Stimulated activated naive CD8-positive, alpha-beta T cell treated with anti-CD3 and anti-CD28 coated beads, Interleukin-15, Interleukin-2, amounts not matched to agents 100 ng/mL and 50 ng/mL, for 24 hours (primary cell): ENCODE data around the gene DTX1.

Experiments
- H3K27ac Mint-ChIP-seq: one replicate; pipeline ENCODE4 v1.8.0; 2021; ENCODE audit warnings: mild to moderate bottlenecking, mixed read lengths
- H3K27me3 Mint-ChIP-seq: one replicate; pipeline ENCODE4 v1.8.0; 2021; ENCODE audit warnings: mixed read lengths
- H3K36me3 Mint-ChIP-seq: one replicate; pipeline ENCODE4 v1.8.0; 2021; ENCODE audit warnings: low read depth, mixed read lengths
- H3K4me1 Mint-ChIP-seq: one replicate; pipeline ENCODE4 v1.8.0; 2021; ENCODE audit warnings: low read depth, mixed read lengths
- H3K4me3 Mint-ChIP-seq: one replicate; pipeline ENCODE4 v1.8.0; 2021; ENCODE audit warnings: mild to moderate bottlenecking, mixed read lengths
- H3K9me3 Mint-ChIP-seq: one replicate; pipeline ENCODE4 v1.8.0; 2021; ENCODE audit warnings: mixed read lengths

The DTX1 gene

DNA sequence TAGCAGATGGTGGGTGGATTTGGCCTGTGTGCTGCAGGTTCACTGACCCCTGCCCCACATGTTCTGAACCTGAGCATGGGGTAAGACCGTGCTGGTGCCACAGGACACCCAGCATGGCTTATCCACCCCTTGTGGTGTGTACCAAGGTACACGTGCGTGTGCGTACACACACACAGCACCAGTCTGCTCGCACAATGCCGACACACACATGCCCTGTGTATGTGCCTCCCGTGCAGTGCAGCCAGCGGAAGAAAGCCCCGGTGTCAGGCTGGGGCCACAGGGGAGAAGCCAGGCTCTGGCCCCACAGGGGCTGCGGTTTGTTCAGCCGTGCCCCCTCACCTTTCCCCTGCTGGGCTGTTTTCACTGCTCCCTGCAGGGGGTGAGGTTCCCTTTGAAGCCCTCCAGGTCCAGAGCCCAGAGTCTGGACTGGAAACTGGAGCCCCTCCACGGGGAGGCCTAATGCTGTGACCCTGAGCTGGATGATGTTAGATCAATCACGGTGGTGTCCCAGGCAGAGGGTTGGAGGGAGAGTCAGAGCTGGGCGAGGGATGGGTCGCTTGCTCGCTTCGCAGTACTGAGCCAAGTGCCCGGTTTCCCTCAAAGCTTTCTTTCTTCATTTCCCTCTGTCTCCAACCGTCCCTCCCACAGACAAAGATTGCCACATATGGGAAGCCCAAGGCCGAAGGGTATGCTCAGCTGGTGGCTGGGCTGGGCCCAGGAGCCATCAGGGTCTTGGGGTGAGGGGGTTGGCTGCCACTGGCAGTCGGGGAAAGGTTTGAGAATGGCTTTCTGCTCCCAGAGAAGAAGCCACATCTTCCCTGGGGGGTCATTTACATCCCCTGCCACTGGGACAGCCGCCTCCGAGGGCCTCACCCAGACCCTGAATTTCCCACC is 6.2 kb downstream of the DTX1 start:
- Mint-ChIP-seq H3K36me3 (no peaks in the 10 kb centered on the region), H3K4me1 (peaks cover 28% of the 10 kb centered on the region), H3K4me3 (peak overlapping the region; percentile 39), H3K27ac (no peak overlapping the region), H3K9me3 (no peaks in the 10 kb centered on the region), H3K27me3 (no peaks in the 10 kb centered on the region)

DNA sequence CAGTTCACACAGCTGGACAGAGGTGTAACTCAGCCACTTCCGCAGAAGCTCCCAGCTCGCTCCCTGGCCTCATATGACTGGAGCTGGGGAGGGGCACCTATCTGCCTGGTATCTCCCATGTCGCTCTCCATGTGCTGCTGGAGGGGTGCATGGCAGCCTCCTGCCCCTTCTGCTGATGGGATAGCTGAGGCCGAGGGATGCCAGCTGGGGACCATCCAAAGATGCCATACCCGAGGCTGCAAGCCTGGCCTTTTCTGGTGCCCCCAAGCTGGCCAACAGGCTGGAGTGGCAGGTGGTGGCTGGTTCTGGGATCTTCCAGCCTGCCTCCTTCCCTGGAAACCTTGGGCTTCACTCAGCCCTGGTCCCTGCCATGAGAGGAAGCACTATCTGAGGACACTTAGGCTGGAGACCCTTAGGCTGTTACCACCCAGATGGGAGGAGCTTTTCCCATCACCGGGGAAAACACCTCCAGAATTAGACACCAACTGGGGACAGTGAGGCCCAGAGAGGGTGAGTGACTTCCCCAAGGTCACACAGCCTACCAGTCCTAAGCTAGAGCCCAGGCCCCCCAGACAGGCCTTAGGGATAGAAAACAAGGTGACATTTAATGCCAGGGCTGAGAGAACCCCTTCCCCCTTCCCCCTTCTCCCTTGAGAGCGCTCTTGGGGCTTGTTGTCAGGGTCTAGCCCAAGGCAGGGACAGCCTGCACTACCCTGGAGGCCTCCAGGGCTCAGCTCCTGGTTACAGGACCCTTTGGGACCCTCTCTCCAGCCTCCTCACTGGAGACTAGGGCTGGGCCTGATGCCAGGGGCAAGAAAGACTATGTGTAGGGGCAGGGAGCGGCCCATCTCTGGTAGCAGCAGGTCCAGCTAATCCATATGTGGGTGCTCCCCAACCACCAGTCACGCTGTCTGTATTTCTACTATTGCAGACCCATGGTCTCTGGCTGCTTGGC is 7.1 kb downstream of the DTX1 start:
- Mint-ChIP-seq H3K9me3 (no peaks in the 10 kb centered on the region), H3K4me1 (peaks cover 31% of the 10 kb centered on the region), H3K4me3 (no peak overlapping the region), H3K27ac (no peak overlapping the region), H3K27me3 (no peaks in the 10 kb centered on the region), H3K36me3 (no peaks in the 10 kb centered on the region)

DNA sequence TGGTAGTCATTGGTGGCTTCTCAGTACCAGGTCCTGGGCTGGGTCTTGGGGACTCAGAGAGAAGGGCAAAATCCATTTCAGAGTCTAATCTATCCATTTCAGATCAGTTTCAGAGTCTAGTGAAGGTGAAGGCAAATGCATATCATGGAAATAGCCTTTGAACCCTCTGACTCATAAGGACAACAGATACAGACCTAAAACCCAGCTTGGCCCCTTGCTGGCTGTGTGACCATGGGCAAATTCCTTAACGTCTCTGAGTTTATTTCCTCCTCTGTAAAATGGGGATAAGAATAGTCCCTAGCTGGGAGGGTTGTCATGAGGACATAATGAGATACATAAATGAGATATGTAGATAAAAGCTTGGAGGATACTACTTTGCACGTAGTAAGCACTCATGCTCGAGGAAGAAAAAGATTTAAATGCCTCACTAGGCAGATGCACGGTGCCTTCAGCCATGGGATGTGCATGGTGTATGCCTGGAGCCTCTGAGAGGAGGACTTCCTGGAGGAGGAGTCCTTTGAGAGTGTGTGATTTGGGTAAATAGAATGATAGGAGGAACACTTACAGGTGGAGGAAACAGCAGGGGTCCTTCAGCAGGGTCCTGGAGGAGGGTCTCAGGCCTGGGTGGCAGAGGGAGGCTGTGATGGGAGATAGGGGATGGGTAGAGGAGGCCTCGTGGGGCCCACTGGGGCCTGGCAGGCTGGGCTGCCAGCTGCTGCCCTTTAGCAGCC is 8.0 kb downstream of the DTX1 start:
- H3K4me3 Mint-ChIP-seq, result no peak overlapping the region
- H3K4me1 Mint-ChIP-seq, result peaks cover 36% of the 10 kb centered on the region

DNA sequence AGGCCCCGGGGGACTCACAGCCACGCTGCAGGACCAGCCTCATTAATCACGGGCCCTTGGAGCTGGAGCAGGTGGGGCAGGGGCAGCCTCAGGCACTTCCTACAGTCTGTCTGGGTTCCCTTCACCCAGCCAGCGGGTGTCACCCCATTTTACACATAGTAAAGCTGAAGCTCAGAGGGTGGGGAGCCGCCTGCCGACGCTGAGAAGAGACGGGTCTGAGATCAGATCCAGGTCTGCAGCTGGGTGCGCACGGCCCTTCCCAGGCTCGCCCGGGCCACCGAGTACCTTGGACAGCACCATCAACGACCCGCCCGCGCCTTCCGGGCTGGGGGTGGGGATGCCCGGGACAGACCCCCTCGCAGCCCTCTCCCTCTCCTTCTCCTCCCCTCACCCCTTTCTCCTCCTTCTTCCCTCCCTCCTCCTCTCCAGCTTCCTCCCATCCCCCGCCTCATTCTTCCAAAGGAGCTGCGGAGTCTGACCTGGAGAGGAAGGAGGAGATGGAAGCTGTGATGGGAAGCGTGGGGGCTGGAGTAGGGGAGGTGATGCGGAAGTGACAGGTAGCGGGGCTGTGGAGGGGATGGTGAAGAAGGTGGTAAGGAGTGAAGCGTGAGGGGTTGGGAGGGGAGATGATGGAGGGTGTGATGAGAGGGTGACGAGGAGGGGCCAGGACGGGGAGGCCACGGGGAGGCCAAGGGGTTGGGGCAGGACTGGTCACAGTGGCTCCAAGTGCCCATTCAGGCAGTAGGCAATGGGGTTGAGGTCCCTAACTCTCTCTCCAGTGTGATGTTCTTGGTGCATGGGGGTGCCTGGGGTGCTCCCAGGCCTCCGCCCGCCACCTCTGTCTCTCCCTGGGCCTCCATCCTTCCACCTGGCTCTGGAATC is 8.8 kb downstream of the DTX1 start:
- Mint-ChIP-seq H3K27ac (no peak overlapping the region), H3K4me3 (no peak overlapping the region), H3K4me1 (peaks cover 44% of the 10 kb centered on the region), H3K36me3 (no peaks in the 10 kb centered on the region), H3K9me3 (no peaks in the 10 kb centered on the region), H3K27me3 (no peaks in the 10 kb centered on the region)

More for the DNA sequence above, 8.0 kb downstream of the DTX1 start:
- Mint-ChIP-seq H3K36me3 (no peaks in the 10 kb centered on the region), H3K27me3 (no peaks in the 10 kb centered on the region), H3K27ac (no peak overlapping the region), H3K9me3 (no peaks in the 10 kb centered on the region)

DNA sequence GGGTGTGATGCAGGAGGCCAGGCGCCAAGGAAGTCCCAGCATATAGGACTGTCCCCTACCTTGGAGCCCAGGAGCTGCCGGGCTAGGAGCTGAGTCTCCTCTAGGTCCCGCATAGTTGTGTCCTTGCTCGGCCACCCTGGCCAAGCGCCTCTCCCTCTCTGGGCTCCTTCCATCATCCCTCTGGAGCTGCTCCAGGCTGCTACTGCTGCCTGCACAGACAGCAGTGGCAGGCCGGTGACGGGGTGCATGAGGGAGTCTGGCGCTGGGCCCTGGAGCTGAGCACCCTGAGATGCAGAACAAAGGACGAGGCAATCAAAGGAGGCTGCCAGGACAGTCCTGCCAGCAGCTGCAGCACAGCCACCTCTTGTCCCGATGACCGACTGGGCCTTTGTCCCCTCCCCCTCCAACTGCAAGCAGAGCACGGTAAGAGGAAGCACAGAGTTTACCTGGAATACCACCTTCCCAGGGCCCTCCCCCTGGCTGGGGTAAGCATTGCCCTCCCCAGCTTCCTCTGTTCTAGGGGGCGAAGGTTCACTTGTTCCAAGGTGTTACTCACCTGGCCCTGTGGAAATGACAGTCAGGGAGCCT is 10.4 kb downstream of the DTX1 start:
- no peak overlapping the region for H3K4me3 Mint-ChIP-seq
- no peaks in the 10 kb centered on the region for H3K27me3 Mint-ChIP-seq
- H3K9me3 Mint-ChIP-seq, result no peaks in the 10 kb centered on the region
- H3K27ac Mint-ChIP-seq, result no peak overlapping the region
- H3K4me1 Mint-ChIP-seq, result peaks cover 55% of the 10 kb centered on the region
- no peaks in the 10 kb centered on the region for H3K36me3 Mint-ChIP-seq

DNA sequence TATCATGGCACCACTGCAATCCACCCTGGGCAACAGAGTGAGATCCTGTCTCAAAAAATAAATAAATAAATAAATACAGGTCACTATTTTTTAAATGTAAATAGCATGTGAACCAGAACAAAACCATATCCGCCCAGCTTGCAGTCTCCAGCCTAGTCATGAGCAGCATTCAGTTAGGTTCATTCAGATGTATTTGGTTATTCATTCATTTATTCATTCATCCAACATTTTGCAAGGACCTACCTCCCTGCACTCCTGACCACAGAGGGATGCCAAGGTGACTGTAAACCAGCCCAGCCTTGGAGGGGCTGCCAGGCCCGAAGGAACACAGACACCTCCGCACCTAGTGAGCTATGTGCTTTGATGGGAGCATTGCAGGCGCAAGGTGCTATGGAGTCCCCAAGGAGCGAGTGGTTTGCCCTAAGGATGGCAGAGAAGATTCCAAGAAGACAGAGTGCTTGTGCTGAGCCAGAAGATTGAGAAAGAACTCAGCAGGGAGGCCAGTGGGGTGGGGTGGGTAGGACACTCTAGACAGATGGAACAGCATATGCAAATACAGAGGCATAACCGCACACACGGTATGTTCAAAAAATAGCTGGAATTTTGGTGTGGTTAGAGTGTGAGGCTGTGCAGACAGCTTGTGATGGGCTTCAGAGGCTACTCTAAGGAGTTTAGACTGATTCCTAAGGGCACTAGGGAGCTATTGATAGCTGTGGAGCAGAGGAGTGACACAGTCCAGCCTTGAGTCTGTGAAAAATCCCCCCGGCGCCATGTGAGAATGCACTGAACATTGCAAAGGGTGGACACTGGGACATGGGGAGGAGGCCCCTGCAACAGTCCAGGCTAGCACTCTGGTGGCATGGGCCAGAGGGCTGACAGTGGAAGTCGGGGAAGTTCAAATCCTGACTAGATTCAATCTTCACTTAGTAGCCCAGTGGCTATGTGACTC is 11.7 kb downstream of the DTX1 start:
- no peaks in the 10 kb centered on the region for H3K27me3 Mint-ChIP-seq
- H3K36me3 Mint-ChIP-seq, result no peaks in the 10 kb centered on the region
- no peak overlapping the region for H3K27ac Mint-ChIP-seq
- no peak overlapping the region for H3K4me3 Mint-ChIP-seq
- H3K4me1 Mint-ChIP-seq, result peaks cover 68% of the 10 kb centered on the region
- H3K9me3 Mint-ChIP-seq, result no peaks in the 10 kb centered on the region

DNA sequence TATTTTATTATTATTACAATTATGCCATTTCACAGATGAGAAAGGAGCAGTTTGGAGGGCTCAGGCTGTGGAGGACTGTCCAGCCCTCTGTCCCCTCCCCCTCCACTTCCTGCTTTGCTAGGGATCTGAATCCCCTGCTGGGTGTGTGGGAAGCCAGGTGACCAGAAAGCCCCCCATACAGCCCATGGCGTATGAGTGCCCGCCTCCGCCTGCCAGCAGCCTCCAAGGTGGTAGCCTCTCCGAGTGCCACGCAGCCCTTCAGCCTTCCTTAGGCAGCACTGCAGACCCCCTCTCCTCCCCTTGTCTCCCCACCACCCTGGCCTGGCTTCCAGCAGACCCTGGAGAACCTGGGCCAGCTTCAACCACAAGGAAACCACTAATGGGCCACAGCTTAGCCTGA is 12.6 kb downstream of the DTX1 start:
- Mint-ChIP-seq H3K4me3 (no peak overlapping the region), H3K27ac (no peak overlapping the region), H3K9me3 (no peaks in the 10 kb centered on the region)

DNA sequence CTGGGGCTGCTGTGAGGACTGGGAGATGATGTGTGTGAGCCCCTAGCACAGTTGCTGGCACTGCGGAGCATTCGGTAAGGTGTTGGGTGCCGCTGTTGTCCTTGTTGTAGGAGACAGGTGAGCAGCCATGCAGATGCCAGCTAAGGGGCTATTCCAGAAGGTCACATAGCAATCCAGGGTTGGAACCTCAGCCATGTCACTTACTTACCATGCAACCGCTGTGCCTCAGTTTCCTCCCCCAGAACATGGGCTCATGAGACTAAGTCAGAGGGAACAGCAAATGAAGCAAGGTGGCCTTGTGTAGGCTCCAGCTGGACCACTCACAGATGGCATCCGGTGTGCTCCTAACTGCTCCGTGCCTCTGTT is 13.2 kb downstream of the DTX1 start:
- Mint-ChIP-seq H3K27me3 (no peaks in the 10 kb centered on the region), H3K36me3 (no peaks in the 10 kb centered on the region), H3K9me3 (no peaks in the 10 kb centered on the region), H3K27ac (peak overlapping the region; percentile 86), H3K4me1 (peaks cover 75% of the 10 kb centered on the region), H3K4me3 (peak overlapping the region; percentile 62)

More for the DNA sequence above, 12.6 kb downstream of the DTX1 start:
- peaks cover 75% of the 10 kb centered on the region for H3K4me1 Mint-ChIP-seq
- no peaks in the 10 kb centered on the region for H3K27me3 Mint-ChIP-seq
- H3K36me3 Mint-ChIP-seq, result no peaks in the 10 kb centered on the region

DNA sequence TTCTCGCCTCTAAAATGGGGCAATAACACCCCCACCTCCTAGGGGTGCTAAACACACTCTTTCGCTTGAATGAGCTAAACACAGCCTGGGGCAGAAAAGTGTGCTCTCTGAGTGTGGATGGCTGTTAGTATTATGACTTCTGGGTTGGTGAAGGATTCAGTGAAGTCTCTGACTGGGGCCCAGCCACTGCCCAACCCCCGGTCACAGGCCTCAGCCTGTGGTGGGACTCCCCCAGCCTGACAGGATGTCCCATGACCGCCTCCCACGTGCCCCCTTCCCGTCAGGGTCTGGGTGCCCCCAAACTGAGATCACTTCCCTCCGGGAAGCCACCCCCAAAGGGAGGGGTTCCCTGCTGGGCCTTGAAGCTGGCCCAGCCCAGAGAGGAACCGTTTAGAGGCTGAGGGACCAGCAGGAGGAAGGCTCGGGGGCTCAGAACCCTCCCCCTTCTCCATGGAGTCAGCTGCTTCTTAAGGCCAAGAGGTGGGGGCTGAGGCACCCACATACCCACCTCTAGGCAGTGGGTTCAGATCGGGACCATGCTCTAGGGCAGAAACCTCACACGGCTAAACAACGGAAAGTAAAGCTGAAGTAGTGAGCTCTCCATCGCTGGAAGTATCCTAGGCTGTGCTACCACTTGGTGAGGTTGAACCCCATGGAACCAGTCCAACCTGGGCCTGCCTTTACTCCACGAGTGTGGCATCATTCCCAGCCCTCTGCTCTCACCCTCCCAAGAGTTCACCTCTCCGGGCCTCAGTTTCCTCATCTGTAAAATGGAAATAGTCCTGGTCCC is 13.8 kb downstream of the DTX1 start:
- no peaks in the 10 kb centered on the region for H3K27me3 Mint-ChIP-seq
- peak overlapping the region; percentile 62 for H3K4me3 Mint-ChIP-seq
- H3K27ac Mint-ChIP-seq, result peak overlapping the region; percentile 86
- peaks cover 78% of the 10 kb centered on the region for H3K4me1 Mint-ChIP-seq
- H3K36me3 Mint-ChIP-seq, result no peaks in the 10 kb centered on the region
- no peaks in the 10 kb centered on the region for H3K9me3 Mint-ChIP-seq

DNA sequence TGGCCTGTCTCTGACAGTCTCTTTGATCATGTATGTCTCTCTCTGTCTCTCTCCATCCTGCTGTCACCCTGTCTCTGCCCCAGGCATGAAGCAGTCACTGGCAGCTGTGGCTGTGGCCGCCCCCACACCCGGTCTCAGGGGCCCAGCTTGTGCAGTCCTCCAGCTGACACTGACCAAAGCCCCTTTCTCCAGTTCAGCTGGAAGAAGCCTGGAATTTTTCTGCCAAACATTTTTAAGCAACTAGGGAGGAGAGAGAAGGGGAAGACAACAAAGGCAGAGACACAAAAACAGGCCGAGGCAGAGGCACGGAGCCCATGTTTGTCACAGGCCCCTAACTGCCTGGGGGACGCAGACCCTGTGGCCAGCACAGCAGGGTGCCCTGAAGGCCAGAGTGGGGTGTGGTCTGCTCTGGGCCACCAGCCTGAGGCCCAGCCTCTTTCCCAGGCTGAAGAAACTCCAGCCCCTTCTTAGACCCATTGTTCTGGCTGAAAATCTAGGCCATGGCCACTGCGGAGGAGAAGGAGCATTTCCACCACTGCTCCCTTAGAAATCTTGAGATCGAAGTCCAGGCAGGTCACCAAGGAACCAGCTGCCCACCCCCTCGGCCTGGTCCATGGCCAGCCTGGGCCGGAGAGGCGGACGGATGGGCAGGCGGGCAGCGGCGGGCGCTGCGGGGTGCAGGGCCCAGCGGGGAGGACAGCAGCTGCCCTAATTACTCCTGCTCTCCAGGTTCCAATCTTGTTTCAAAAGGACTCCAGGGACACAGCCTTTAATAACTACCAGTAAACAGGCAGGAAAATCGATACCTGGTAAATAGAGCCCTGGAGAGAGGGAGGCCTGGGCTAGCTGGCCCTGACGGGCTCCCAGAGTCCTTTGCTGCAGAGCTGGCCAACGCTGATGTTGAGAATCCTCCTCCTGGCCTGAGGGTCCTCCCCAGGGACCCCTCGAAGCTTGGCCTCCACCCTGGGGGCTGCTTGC is 14.9 kb downstream of the DTX1 start:
- Mint-ChIP-seq H3K27me3 (no peaks in the 10 kb centered on the region), H3K27ac (peak overlapping the region; percentile 61), H3K4me1 (peaks cover 80% of the 10 kb centered on the region), H3K9me3 (no peaks in the 10 kb centered on the region), H3K36me3 (no peaks in the 10 kb centered on the region), H3K4me3 (peak overlapping the region; percentile 36)

DNA sequence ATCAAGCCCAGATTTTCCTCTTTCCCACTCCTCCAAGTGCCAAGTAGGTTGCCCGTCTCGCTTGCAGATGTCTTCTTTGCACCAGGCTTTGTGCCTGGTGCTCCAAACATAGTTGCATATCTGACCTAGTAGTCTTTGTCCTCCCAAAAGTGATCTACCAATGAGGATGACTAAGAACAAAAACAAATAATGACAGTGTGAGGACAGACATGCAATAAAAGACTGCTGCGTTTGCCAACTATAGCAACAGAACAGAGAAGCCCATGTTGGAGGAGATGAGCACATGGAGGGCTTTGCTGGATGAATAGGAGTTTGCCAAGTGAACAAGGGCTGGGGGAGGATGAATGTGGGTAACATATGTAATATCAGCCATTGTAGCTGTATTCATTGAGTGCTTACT is 15.6 kb downstream of the DTX1 start:
- H3K27ac Mint-ChIP-seq, result no peak overlapping the region
- H3K4me3 Mint-ChIP-seq, result no peak overlapping the region

More for the DNA sequence above, 15.6 kb downstream of the DTX1 start:
- H3K4me1 Mint-ChIP-seq, result peaks cover 76% of the 10 kb centered on the region
- no peaks in the 10 kb centered on the region for H3K27me3 Mint-ChIP-seq
- no peaks in the 10 kb centered on the region for H3K36me3 Mint-ChIP-seq
- H3K9me3 Mint-ChIP-seq, result no peaks in the 10 kb centered on the region
